Endothelial cell of umbilical vein (primary cell): ENCODE results near the gene CECR2. TPM values are rescaled to one million over a fixed set of nuclear protein-coding genes. Genes with fewer than 3 reads are reported as not detected.

Experiments used
- BruUV-seq: library from RNA; stranded (reverse); fragments of 400-500 nt; replicated peaks from 2 replicates; lab custom pipeline; 2021; lab: Mats Ljungman, UMichigan
- CTCF ChIA-PET: fragments of 300-600, 350-600 bp; sonication (Branson Sonifier 250); formaldehyde crosslinking; loops from one replicate; lab custom pipeline; 2021; ENCODE audit warnings: antibody characterized with exemption, inconsistent platforms; lab: Charles Lee
- POLR2A ChIA-PET: fragments of 300-600, 350-600 bp; sonication (Branson Sonifier 250); formaldehyde crosslinking; loops from one replicate; lab custom pipeline; 2021; ENCODE audit warnings: antibody characterized with exemption, inconsistent platforms; lab: Charles Lee
- DNase-seq: peaks from one replicate; pipeline ENCODE4 v3.0.0-alpha.2; 2011; ENCODE audit warnings: low read depth, low spot score
- FAIRE-seq: peaks from 2 replicates; lab custom pipeline; 2011; peaks lifted over from hg19 to GRCh38; lab: Jason Lieb, UNC
- H2AFZ ChIP-seq: 2 replicates; pipeline ENCODE4 v1.6.0; 2012; ENCODE audit warnings: low read depth, low read length, control low read depth, inconsistent platforms
- H3K27ac ChIP-seq: 2 replicates; pipeline ENCODE4 v1.5.1; 2011; ENCODE audit warnings: low read depth, mild to moderate bottlenecking, control low read depth, low read length, moderate library complexity; ENCODE audit not compliant: insufficient read depth
- H3K27me3 ChIP-seq, 2 experiments: 2 replicates each; pipeline versions ENCODE4 v1.6.0 to v1.6.1; 2011; ENCODE audit warnings: low read length in 2 of 2, mixed read lengths in 1 of 2; ENCODE audit not compliant: control insufficient read depth in 2 of 2, insufficient read depth in 2 of 2
- H3K36me3 ChIP-seq, 2 experiments: 2 replicates in 1 of 2; 3 replicates in 1 of 2; pipeline ENCODE4 v1.5.1; 2011; ENCODE audit warnings: low read length in 2 of 2, mild to moderate bottlenecking in 1 of 2, moderate library complexity in 1 of 2; ENCODE audit not compliant: control insufficient read depth in 2 of 2, insufficient read depth in 2 of 2; ENCODE audit errors: extremely low read depth in 1 of 2
- H3K4me1 ChIP-seq: 3 replicates; pipeline ENCODE4 v1.5.1; 2011; ENCODE audit warnings: mild to moderate bottlenecking, low read length; ENCODE audit not compliant: control insufficient read depth, insufficient read depth; ENCODE audit errors: extremely low read depth
- H3K4me2 ChIP-seq: 2 replicates; pipeline ENCODE4 v1.6.1; 2011; ENCODE audit warnings: low read length, control low read depth, mixed read lengths; ENCODE audit not compliant: insufficient read depth
- H3K4me3 ChIP-seq, 3 experiments: fragments of 200-600 bp in 1 of 3; sonication (generic), shearing (Covaris generic) in 1 of 3; replicated peaks in 1 of 3; 2 replicates each; pipeline ENCODE4 v1.5.1; 2011 to 2016; ENCODE audit warnings: control low read depth in 3 of 3, low read length in 3 of 3, mild to moderate bottlenecking in 2 of 3, inconsistent platforms in 1 of 3, low read depth in 1 of 3, moderate library complexity in 1 of 3; ENCODE audit not compliant: insufficient read depth in 1 of 3
- H3K79me2 ChIP-seq: 2 replicates; pipeline ENCODE4 v1.6.0; 2012; ENCODE audit warnings: low read length, inconsistent platforms; ENCODE audit not compliant: control insufficient read depth, insufficient read depth
- H3K9ac ChIP-seq: replicated peaks from 2 replicates; pipeline ENCODE3; 2011; ENCODE audit warnings: low read length, control low read depth; ENCODE audit not compliant: insufficient read depth; ENCODE audit errors: extremely low read depth
- H3K9me1 ChIP-seq: replicated peaks from 3 replicates; pipeline ENCODE4 v1.6.0; 2011; ENCODE audit warnings: mild to moderate bottlenecking, low read length; ENCODE audit not compliant: control insufficient read depth, insufficient read depth; ENCODE audit errors: extremely low read depth
- H3K9me3 ChIP-seq: replicated peaks from 2 replicates; pipeline ENCODE4 v1.5.1; 2012; ENCODE audit warnings: low read length, inconsistent platforms; ENCODE audit not compliant: control insufficient read depth, insufficient read depth
- H4K20me1 ChIP-seq: replicated peaks from 2 replicates; pipeline ENCODE3; 2011; ENCODE audit warnings: mild to moderate bottlenecking, low read length; ENCODE audit not compliant: control insufficient read depth, insufficient read depth; ENCODE audit errors: extremely low read depth
- CTCF ChIP-seq, 2 donors: IDR thresholded peaks; 1 replicate in 1 of 2; 2 replicates in 1 of 2; pipeline ENCODE4 v1.5.1; 2011; ENCODE audit warnings: low read length in 2 of 2, mild to moderate bottlenecking in 2 of 2, moderate library complexity in 2 of 2, control low read depth in 1 of 2, inconsistent platforms in 1 of 2, low read depth in 1 of 2; ENCODE audit not compliant: insufficient read depth in 1 of 2; ENCODE audit errors: extremely low read depth in 1 of 2
- EZH2 ChIP-seq: IDR thresholded peaks from 2 replicates; pipeline ENCODE4 v1.6.1; 2012; ENCODE audit warnings: borderline replicate concordance, low read depth, mild to moderate bottlenecking, moderate library complexity, low read length, inconsistent platforms; ENCODE audit not compliant: severe bottlenecking
- FOS ChIP-seq: IDR thresholded peaks from 2 replicates; pipeline ENCODE4 v1.6.1; 2011; ENCODE audit warnings: mild to moderate bottlenecking, low read length, moderate library complexity, borderline replicate concordance; ENCODE audit not compliant: insufficient read depth
- GATA2 ChIP-seq: IDR thresholded peaks from 2 replicates; pipeline ENCODE4 v1.7.0; 2011; ENCODE audit warnings: low read depth, mild to moderate bottlenecking, moderate library complexity, mixed read lengths, low read length; ENCODE audit not compliant: insufficient read length, insufficient read depth
- JUN ChIP-seq: IDR thresholded peaks from 2 replicates; pipeline ENCODE4 v1.6.1; 2011; ENCODE audit warnings: borderline replicate concordance, low read depth; ENCODE audit not compliant: insufficient read length, insufficient read depth
- MAX ChIP-seq: IDR thresholded peaks from 2 replicates; pipeline ENCODE4 v1.6.1; 2011; ENCODE audit not compliant: insufficient read depth, insufficient read length
- MYC ChIP-seq: IDR thresholded peaks from one replicate; pipeline ENCODE4 v1.6.1; 2011; ENCODE audit warnings: mild to moderate bottlenecking, low read depth, low read length
- POLR2A ChIP-seq: IDR thresholded peaks from 2 replicates; pipeline ENCODE4 v1.6.1; 2012; ENCODE audit warnings: low read depth, mild to moderate bottlenecking, control low read depth, low read length
- POLR2AphosphoS5 ChIP-seq: IDR thresholded peaks from 2 replicates; pipeline ENCODE4 v1.6.1; 2012; ENCODE audit warnings: low read depth, mild to moderate bottlenecking, control low read depth, low read length, moderate library complexity; ENCODE audit not compliant: insufficient read depth
- dilution Hi-C: fragments of 300-500 bp; cut with MboI; formaldehyde crosslinking; loops from one replicate; pipeline ENCODE4 v1.15.0; 2019; ENCODE audit warnings: low sequenced_read_pairs; ENCODE audit not compliant: extremely low pct_ligation_motif_present
- intact Hi-C: fragments of 100-400 bp; cut with micrococcal nuclease; formaldehyde crosslinking; loops from one replicate; pipeline ENCODE4 v1.10.0; 2022
- polyA plus RNA-seq, 4 experiments: library from polyadenylated mRNA; depleted of rRNA in 3 of 4; stranded (reverse) in 3 of 4; unstranded in 1 of 4; fragments of >200 nt; gene quantifications; 2 replicates each; pipeline versions ENCODE4 v1.2.1 to v1.2.3, GENCODE V29; 2011 to 2012; ENCODE audit warnings: missing spikeins in 1 of 4
- total RNA-seq: library from RNA; stranded (reverse); gene quantifications from 2 replicates; pipeline ENCODE4 v1.2.3, GENCODE V29; 2021

Gene CECR2
- total and polyA plus RNA-seq, 2 donors (not counting 3 experiments of a cell fraction or from before 2014, with no cell fraction given), result 0.01 TPM; not detected in 1

- no peaks in the 10 kb centered on the region for H3K9me3 ChIP-seq
- no TSS peak for BruUV-seq
- no peak overlapping the region for H3K9ac ChIP-seq
- no peaks in the 10 kb centered on the region for H3K27me3 ChIP-seq
- H4K20me1 ChIP-seq, result no peaks in the 10 kb centered on the region
- peak; percentile 8 for DNase-seq
- FAIRE-seq, result no peak
- no peak overlapping the region for H3K27ac ChIP-seq
- no peaks in the 10 kb centered on the region for H3K36me3 ChIP-seq
- dilution Hi-C loops (no loop called here), intact Hi-C loops (no loop called here)
- H3K4me3 ChIP-seq, result no peak overlapping the region
- H3K4me2 ChIP-seq, result no peak overlapping the region
- ChIA-PET POLR2A (no interaction called here), CTCF (interaction anchor here (2.8 kb wide), 1 partner anchor 22 kb away, joined by 10 read pairs; no protein-coding TSS in a partner anchor)
- no peaks in the 10 kb centered on the region for H3K79me2 ChIP-seq
- peak overlapping the region; percentile 44 for H2AFZ ChIP-seq
- no peaks in the 10 kb centered on the region for H3K4me1 ChIP-seq
- no peaks in the 10 kb centered on the region for H3K9me1 ChIP-seq
- TF ChIP-seq MYC (no peak), EZH2 (no peak), CTCF (IDR thresholded peaks at IDR 0.05; ENCODE audit: extremely low read depth in 1 of 2, insufficient read depth in 1 of 2, low read depth in 1 of 2, low read length in 2 of 2) (no peak), POLR2AphosphoS5 (no peak), GATA2 (no peak), FOS (no peak), MAX (no peak), POLR2A (no peak), JUN (no peak)
Observed at GRCh38 chr22:17580441-17581031, 211.3 kb downstream of the CECR2 start.
